Upper lobe of left lung (tissue), 6 donors: ENCODE data around the gene COL23A1. TPM values are rescaled to one million over a fixed set of nuclear protein-coding genes. Genes with fewer than 3 reads are reported as not detected.
A peak's percentile ranks its signal among the peaks of the same experiment; 100 is the strongest.

Experiments
- ATAC-seq, 2 donors: fragments of 200-7000 bp; cut with Tn5 transposase; one replicate each; pipeline ENCODE4 v1.9.1; 2022; ENCODE audit warnings: mild to moderate bottlenecking in 2 of 2, moderate library complexity in 2 of 2; ENCODE audit not compliant: low FRiP score in 2 of 2
- DNase-seq, 2 donors: peaks; one replicate each; pipeline ENCODE4 v3.0.0-alpha.2; 2019 to 2020
- H3K27ac ChIP-seq, 4 donors: fragments of 200-600 bp; sonication (generic); one replicate each; pipeline ENCODE4 v1.5.1; 2016 to 2019
- H3K27me3 ChIP-seq, 4 donors: fragments of 200-600 bp; sonication (generic); one replicate each; pipeline ENCODE4 v1.5.1; 2017 to 2019
- H3K36me3 ChIP-seq, 4 donors: fragments of 200-600 bp; sonication (generic); one replicate each; pipeline ENCODE4 v1.5.1; 2016 to 2019
- H3K4me1 ChIP-seq, 4 donors: fragments of 200-600 bp; sonication (generic); one replicate each; pipeline ENCODE4 v1.5.1; 2018 to 2019
- H3K4me3 ChIP-seq, 4 donors: fragments of 200-600 bp; sonication (generic); one replicate each; pipeline ENCODE4 v1.5.1; 2017 to 2019; ENCODE audit warnings: mild to moderate bottlenecking in 2 of 4, moderate library complexity in 1 of 4
- H3K9me3 ChIP-seq, 4 donors: fragments of 200-600 bp; sonication (generic); one replicate each; pipeline ENCODE4 v1.5.1; 2018 to 2019
- EP300 ChIP-seq, 4 donors: sonication (generic); formaldehyde crosslinking; IDR thresholded peaks; one replicate each; pipeline ENCODE4 v1.5.1; 2017; ENCODE audit warnings: antibody characterized with exemption in 4 of 4, control low read depth in 2 of 4
- POLR2A ChIP-seq, 4 donors: fragments of 450-650 bp; IDR thresholded peaks; one replicate each; pipeline ENCODE4 v1.5.1; 2016 to 2017; ENCODE audit warnings: antibody characterized with exemption in 4 of 4, mild to moderate bottlenecking in 2 of 4
- POLR2AphosphoS5 ChIP-seq, 2 donors: sonication (generic); formaldehyde crosslinking; IDR thresholded peaks; one replicate each; pipeline ENCODE4 v1.5.1; 2017; ENCODE audit warnings: antibody characterized with exemption in 2 of 2
- WGBS, 2 donors: methylation state at CpG; one replicate each; pipeline ENCODE4 v1.1.5; 2017 to 2018; 5-methylcytosine and 5-hydroxymethylcytosine counted together
- total RNA-seq, 6 donors: library from RNA; depleted of rRNA in 4 of 6; stranded (reverse); fragments of >200 nt in 4 of 6; gene quantifications; one replicate each; pipeline versions ENCODE4 v1.1.0 to v1.2.1, GENCODE V29; 2016 to 2021
- TF ChIP-seq, protein P1 (sequence below), 6 experiments: fragments of 450-650 bp in 4 of 6; fragments of 200-600 bp in 2 of 6; sonication (generic) in 2 of 6; IDR thresholded peaks; one replicate each; pipeline ENCODE4 v1.5.1; 2016 to 2019; ENCODE audit warnings: antibody characterized with exemption in 6 of 6
- donor health status: DM: no; HTN: no; CAD: no; lungs with moderate emphysema.
- donor health status: DM: no; HTN: yes; CAD: no; lungs with severe emphysema.

The COL23A1 gene
- total RNA-seq, 6 donors from 2014 or later = 0.61 to 3.1 (median 1.5) TPM

DNA sequence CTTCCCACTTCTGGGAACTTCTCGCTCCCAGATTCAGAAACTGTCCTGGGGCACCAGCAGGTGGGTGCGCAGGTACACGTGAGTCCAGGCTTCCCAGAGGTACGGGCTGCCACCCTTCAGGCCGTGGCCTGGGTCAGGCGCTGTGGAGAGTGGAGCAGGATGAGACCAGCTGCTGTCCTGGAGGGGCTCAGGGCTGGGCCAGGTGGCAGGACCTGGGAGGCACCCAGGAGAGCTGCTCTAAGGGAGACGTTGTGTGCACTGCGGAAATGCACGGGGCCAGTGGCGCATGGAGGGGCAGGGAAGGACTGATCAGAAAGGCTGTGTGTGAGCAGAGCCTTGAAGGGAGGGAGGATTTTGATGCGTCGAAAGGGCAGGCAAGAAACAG is 222.5 kb downstream of the COL23A1 start:
- 91 to 92% methylated on average over 8 to 12 of the region's 12 CpGs for WGBS, 2 donors
- ATAC-seq = no peak
- Histone ChIP-seq H3K27ac (no peak overlapping the region), H3K27me3 (no peaks in the 10 kb centered on the region), H3K9me3 (peaks cover 0 to 6% (median 0%) of the 10 kb centered on the region in 4 donors), H3K36me3 (no peaks in the 10 kb centered on the region), H3K4me3 (no peak overlapping the region), H3K4me1 (peaks cover 0 to 7% (median 2%) of the 10 kb centered on the region in 4 donors)
- TF ChIP-seq POLR2AphosphoS5 (IDR thresholded peaks at IDR 0.05) (no peak), EP300 (IDR thresholded peaks at IDR 0.05) (no peak), POLR2A (IDR thresholded peaks at IDR 0.05) (no peak)
- TF ChIP-seq, protein P1, sequence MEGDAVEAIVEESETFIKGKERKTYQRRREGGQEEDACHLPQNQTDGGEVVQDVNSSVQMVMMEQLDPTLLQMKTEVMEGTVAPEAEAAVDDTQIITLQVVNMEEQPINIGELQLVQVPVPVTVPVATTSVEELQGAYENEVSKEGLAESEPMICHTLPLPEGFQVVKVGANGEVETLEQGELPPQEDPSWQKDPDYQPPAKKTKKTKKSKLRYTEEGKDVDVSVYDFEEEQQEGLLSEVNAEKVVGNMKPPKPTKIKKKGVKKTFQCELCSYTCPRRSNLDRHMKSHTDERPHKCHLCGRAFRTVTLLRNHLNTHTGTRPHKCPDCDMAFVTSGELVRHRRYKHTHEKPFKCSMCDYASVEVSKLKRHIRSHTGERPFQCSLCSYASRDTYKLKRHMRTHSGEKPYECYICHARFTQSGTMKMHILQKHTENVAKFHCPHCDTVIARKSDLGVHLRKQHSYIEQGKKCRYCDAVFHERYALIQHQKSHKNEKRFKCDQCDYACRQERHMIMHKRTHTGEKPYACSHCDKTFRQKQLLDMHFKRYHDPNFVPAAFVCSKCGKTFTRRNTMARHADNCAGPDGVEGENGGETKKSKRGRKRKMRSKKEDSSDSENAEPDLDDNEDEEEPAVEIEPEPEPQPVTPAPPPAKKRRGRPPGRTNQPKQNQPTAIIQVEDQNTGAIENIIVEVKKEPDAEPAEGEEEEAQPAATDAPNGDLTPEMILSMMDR (IDR thresholded peaks at IDR 0.05) = no peak
- DNase-seq = no peak

DNA sequence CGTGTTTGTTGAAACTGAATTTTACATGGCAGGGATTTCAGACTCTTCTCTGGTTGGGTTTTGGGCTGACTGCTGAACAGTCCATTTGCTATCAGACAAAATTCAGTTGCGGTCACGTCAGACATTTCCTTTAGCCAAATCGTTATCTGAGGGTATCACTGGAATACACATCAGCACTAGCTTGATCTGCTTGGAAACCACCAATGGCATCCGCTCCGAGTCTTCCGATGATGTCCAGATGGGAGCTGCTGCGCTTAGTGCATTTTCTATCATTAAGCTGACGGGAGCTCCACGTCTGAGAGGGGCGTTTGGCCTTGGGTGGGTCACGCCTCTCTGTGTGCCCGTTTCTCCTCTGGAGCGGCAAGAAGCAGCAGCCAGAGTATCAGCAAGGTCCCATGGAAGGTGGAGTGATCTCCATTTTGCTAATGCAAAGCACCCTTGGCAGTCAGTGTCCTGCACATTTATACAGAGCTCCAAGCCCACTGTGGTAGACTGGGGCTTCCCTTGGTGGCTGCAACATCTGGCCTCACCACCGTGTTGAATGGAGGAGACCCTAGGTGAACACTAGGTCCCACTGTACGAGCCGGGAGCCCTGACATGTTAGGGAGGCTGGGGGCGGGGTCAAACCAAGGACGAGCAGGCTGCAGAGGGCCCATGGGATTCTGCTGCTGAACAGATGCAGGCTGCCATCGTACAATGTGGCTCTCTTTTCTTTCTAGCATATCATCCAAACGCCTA is 223.0 kb downstream of the COL23A1 start:
- WGBS, 2 donors = 89 to 93% methylated on average over 17 to 21 of the region's 21 CpGs
- DNase-seq = no peak
- Histone ChIP-seq H3K27me3 (no peaks in the 10 kb centered on the region), H3K9me3 (peaks cover 0 to 6% (median 0%) of the 10 kb centered on the region in 4 donors), H3K4me1 (peaks cover 0 to 7% (median 2%) of the 10 kb centered on the region in 4 donors), H3K36me3 (no peaks in the 10 kb centered on the region), H3K4me3 (no peak overlapping the region), H3K27ac (no peak overlapping the region)
- no peak for ATAC-seq
- TF ChIP-seq POLR2A (IDR thresholded peaks at IDR 0.05) = no peak
- TF ChIP-seq, protein P1 (IDR thresholded peaks at IDR 0.05) = no peak
- no peak for TF ChIP-seq EP300 (IDR thresholded peaks at IDR 0.05)
- TF ChIP-seq POLR2AphosphoS5 (IDR thresholded peaks at IDR 0.05) = no peak

DNA sequence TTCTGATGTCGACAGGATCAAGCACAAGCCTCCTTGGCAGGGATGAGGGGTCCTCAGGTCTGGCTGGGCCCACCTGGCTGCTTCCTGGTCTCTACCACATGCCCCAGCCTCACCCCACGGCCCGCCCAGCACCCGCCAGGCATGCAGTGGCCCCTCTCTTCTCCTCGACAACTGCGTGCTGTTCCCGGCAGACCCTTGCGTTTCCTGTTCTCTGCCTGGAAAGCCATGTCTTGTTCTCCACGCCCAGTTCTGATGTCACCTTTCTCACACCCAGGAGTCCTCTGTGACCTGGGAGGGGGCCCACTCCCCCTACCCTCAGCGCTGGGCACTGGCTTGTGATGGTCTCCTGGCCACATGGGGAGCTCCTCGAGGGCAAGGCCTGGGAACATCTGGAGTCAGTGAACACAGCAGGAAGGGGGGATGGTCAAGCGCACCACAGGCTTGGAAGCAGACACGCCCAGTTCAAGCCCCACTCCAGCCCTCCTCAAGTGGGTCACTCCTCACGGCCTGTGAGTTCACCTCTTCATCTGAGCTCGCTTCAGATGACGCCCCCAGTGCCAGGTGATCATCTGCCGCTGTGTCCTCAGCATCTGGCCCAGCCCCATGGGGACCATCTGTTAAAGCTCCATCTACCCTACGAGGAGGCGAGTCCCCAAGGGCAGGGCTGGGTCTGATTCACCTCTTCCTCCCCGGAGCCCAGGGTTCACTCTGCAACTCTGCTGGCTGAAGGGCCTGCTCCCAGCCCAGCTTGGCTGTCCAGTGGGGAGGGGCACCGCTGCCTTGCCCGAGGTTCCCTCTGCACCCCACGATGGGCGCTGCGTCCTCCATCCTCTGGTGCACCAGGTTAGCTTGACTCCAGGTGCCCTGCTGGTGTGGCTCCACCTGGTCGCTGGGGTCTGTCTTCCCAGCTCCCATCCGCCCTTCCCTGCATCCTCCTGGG is 224.4 kb downstream of the COL23A1 start:
- peak in 1 of 2 donors; percentile 51 for DNase-seq
- H3K27me3 ChIP-seq = no peaks in the 10 kb centered on the region
- 86 to 92% methylated on average over 20 to 25 of the region's 27 CpGs for WGBS, 2 donors
- H3K4me1 ChIP-seq = peaks cover 0 to 7% (median 0%) of the 10 kb centered on the region in 4 donors
- ATAC-seq = no peak
- TF ChIP-seq, protein P1 (IDR thresholded peaks at IDR 0.05) = no peak
- TF ChIP-seq POLR2A (IDR thresholded peaks at IDR 0.05) (no peak), EP300 (IDR thresholded peaks at IDR 0.05) (no peak), POLR2AphosphoS5 (IDR thresholded peaks at IDR 0.05) (no peak)
- H3K36me3 ChIP-seq = no peaks in the 10 kb centered on the region
- H3K9me3 ChIP-seq = peaks cover 0 to 6% (median 0%) of the 10 kb centered on the region in 4 donors
- no peak overlapping the region for H3K27ac ChIP-seq
- H3K4me3 ChIP-seq = no peak overlapping the region

DNA sequence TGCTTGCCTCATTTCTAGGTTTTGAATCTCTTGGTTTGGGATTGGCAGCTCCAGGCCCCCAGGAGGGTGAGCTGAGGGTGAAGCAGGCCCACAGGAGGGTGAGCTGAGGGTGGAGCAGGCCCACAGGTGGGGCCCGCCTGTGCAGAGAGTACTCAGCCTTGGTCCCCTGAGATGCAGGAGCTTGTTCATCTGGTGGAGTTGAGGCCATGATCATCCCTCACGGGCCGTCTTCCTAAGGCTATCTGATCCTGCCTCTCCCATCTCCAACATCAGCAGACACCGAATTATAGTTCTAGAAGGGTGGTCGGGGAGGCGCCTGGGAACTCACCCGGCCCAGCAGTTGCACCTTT is 225.9 kb downstream of the COL23A1 start:
- DNase-seq = no peak
- WGBS, 2 donors = 93 to 100% methylated on average over 1 to 7 of the region's 7 CpGs
- TF ChIP-seq POLR2A (IDR thresholded peaks at IDR 0.05) (no peak), POLR2AphosphoS5 (IDR thresholded peaks at IDR 0.05) (no peak), EP300 (IDR thresholded peaks at IDR 0.05) (no peak)
- TF ChIP-seq, protein P1 (IDR thresholded peaks at IDR 0.05) = no peak
- Histone ChIP-seq H3K4me1 (peaks cover 0 to 7% (median 0%) of the 10 kb centered on the region in 4 donors), H3K36me3 (no peaks in the 10 kb centered on the region), H3K27ac (no peak overlapping the region), H3K9me3 (no peaks in the 10 kb centered on the region), H3K4me3 (no peak overlapping the region), H3K27me3 (no peaks in the 10 kb centered on the region)
- ATAC-seq = no peak
